Ascending aorta (tissue), 2 donors: Measurements from ENCODE around the gene SIRT7. TPM values are rescaled to one million over a fixed set of nuclear protein-coding genes. Genes with fewer than 3 reads are reported as not detected.

Source experiments
- DNase-seq, 2 donors: peaks; one replicate each; pipeline ENCODE4 v3.0.0-alpha.2; 2019; ENCODE audit warnings: low spot score in 2 of 2
- H3K27ac ChIP-seq, 2 donors: fragments of 200-600 bp; sonication (generic); one replicate each; pipeline ENCODE4 v1.5.1; 2016 to 2017; ENCODE audit warnings: mild to moderate bottlenecking in 1 of 2
- H3K27me3 ChIP-seq: fragments of 200-600 bp; sonication (generic); one replicate; pipeline ENCODE4 v1.5.1; 2017
- H3K36me3 ChIP-seq, 2 donors: fragments of 200-600 bp; sonication (generic); one replicate each; pipeline ENCODE4 v1.5.1; 2016
- H3K4me1 ChIP-seq, 2 donors: fragments of 200-600 bp; sonication (generic); one replicate each; pipeline ENCODE4 v1.5.1; 2016 to 2017; ENCODE audit warnings: mild to moderate bottlenecking in 1 of 2
- H3K4me3 ChIP-seq, 2 donors: fragments of 200-600 bp; sonication (generic); one replicate each; pipeline ENCODE4 v1.5.1; 2016 to 2017; ENCODE audit warnings: mild to moderate bottlenecking in 1 of 2
- H3K9me3 ChIP-seq, 2 donors: fragments of 200-600 bp; sonication (generic); one replicate each; pipeline ENCODE4 v1.5.1; 2016
- CTCF ChIP-seq, 3 experiments: fragments of 200-600 bp in 2 of 3; fragments of 450-650 bp in 1 of 3; sonication (generic) in 2 of 3; IDR thresholded peaks; one replicate each; pipeline ENCODE4 v1.5.1; 2016 to 2019; ENCODE audit warnings: antibody characterized with exemption in 3 of 3, mild to moderate bottlenecking in 1 of 3, moderate library complexity in 1 of 3
- intact Hi-C: fragments of 100-400 bp; cut with DNase I; formaldehyde crosslinking; loops from one replicate; pipeline ENCODE4 v1.15.1; 2023
- total RNA-seq: library from RNA; depleted of rRNA; stranded (reverse); fragments of >200 nt; gene quantifications from one replicate; pipeline ENCODE4 v1.1.0, GENCODE V29; 2016

SIRT7 gene
- total RNA-seq, 1 donor from 2014 or later, result 32.6 TPM

GRCh38 chr17:81925860-81926450 lies 8.0 kb upstream of the SIRT7 start:
- no peaks in the 10 kb centered on the region for H3K27me3 ChIP-seq
- H3K9me3 ChIP-seq, result no peaks in the 10 kb centered on the region
- peaks cover 12 to 16% of the 10 kb centered on the region in 2 donors for H3K36me3 ChIP-seq
- TF ChIP-seq CTCF (IDR thresholded peaks at IDR 0.05), result no peak
- peak overlapping the region; percentile 85 to 97 for H3K4me3 ChIP-seq
- intact Hi-C loops, result loop anchor here (1.0 to 5.0 kb wide), 5 partner anchors 15 to 223 kb away; partner anchors contain the start of genes ALYREF, ANAPC11, ARHGDIA and FASN
- H3K4me1 ChIP-seq, result peaks cover 26 to 49% of the 10 kb centered on the region in 2 donors
- H3K27ac ChIP-seq, result peak overlapping the region; percentile 92 to 93
- DNase-seq, result no peak

DNA sequence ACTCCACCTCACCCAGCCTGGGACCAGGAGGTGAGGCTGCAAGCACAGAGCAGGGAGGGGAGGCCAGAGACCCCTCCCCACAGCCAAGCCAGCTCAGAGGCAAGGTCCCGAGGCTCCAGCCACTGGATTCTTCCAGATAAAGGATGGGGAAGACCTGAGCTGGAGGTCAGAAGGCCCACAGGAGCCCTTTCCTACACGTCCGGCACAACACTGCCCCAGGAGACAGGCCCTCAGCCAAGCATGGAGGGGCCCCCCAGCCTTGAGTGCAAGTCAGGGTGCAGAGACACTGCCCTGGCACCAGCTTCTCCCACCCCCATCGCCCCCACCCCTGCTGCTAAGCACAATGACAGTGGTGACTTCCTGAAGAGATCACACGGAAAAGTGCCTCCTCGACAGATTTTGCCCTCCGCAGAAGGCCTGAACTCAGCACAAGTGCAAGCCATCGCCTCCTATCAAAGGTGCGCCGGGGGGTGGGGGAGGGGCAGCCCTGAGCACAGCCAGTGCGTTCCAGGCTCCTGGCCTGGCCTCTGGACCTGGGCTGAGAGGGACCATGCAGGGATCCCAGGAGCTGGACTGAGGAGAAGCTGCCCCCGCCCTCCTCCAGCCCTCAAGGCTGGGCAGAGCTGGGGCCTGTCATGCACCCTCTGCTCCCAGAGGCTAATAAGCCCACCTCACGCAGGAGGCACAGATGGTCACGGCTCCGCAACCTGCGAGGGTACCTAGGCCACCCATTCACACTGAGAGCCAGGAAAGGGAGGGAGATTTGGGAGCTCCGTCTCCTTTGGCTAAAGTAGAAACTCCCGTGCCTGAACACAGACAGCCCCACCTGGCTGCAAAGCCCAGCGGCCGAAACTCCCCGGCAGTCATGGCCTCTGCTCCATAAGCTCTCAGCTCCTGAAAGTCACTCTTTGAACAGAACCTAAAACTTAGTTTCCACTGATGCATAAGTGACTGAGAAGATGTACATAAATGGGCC lies 6.9 kb upstream of the SIRT7 start:
- H3K36me3 ChIP-seq, result peaks cover 18 to 27% of the 10 kb centered on the region in 2 donors
- DNase-seq, result no peak
- intact Hi-C loops, result loop anchor here (5.0 kb wide), 2 partner anchors 53 to 172 kb away; partner anchors contain the start of genes ARHGDIA and FASN
- no peak for TF ChIP-seq CTCF (IDR thresholded peaks at IDR 0.05)
- H3K4me1 ChIP-seq, result peaks cover 26 to 49% of the 10 kb centered on the region in 2 donors
- H3K4me3 ChIP-seq, result no peak overlapping the region
- no peaks in the 10 kb centered on the region for H3K9me3 ChIP-seq
- H3K27ac ChIP-seq, result peak overlapping the region; percentile 13 to 72
- H3K27me3 ChIP-seq, result no peaks in the 10 kb centered on the region

- Histone ChIP-seq H3K4me1 (peaks cover 26 to 47% of the 10 kb centered on the region in 2 donors), H3K9me3 (no peaks in the 10 kb centered on the region), H3K4me3 (peak overlapping the region; percentile 38 to 57), H3K36me3 (peaks cover 20 to 27% of the 10 kb centered on the region in 2 donors), H3K27ac (peak overlapping the region; percentile 53 to 72), H3K27me3 (no peaks in the 10 kb centered on the region)
- peak in 1 of 2 donors; percentile 84 for DNase-seq
- intact Hi-C loops, result no loop called here
- no peak for TF ChIP-seq CTCF (IDR thresholded peaks at IDR 0.05)
These were observed 5.6 kb upstream of the SIRT7 start for GRCh38 chr17:81923302-81924260.

DNA sequence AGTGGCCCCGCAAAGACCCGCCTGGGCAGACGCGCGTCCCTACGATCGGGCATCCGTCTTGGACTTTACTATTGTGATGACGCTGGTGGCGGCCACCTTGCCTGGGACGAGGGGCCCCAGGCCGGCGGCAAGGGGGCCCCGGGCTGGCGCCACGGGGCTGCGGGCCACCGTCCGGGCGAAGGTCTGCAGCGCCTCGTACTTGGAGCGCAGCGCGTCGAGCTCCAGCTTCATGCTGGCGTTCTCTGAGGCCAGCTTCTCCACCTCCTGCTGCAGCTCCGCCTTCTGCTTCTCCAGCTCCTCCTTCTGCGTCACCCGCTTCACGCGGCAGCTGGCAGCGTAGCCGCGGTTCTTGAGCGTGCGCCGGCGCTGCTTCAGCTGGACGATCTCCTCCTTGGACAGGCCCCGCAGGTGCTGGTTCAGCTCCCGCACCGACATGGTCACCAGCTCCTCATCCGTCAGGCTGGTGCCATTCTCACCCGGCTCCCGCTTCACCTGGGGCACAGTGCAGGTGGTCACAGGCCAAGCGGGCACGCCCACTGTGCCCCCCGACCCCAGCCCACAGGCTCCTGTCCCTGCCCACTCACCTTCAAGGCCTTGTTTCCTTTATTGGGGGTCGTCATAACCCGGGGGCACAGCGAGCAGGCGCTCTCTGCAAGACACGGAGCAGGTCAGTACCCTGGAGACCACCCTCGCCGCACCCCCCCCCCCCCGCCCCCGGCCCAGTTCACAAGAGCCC lies 4.8 kb upstream of the SIRT7 start:
- Histone ChIP-seq H3K36me3 (peaks cover 20 to 27% of the 10 kb centered on the region in 2 donors), H3K27ac (peak overlapping the region; percentile 53 to 72), H3K4me1 (peaks cover 26 to 44% of the 10 kb centered on the region in 2 donors), H3K9me3 (no peaks in the 10 kb centered on the region), H3K27me3 (no peaks in the 10 kb centered on the region), H3K4me3 (peak overlapping the region; percentile 38 to 57)
- TF ChIP-seq CTCF (IDR thresholded peaks at IDR 0.05), result no peak
- DNase-seq, result no peak
- intact Hi-C loops, result no loop called here
